Liver (tissue), 9 donors: ENCODE data around the gene NDUFB2. TPM values are rescaled to one million over a fixed set of nuclear protein-coding genes. Genes with fewer than 3 reads are reported as not detected.

Experiments used
- DNase-seq: peaks from one replicate; pipeline ENCODE4 v3.0.0-alpha.2; 2017; ENCODE audit warnings: low spot score
- H3K27ac ChIP-seq, 2 donors: one replicate each; pipeline ENCODE4 v1.7.0; 2013; ENCODE audit warnings: inconsistent platforms in 2 of 2, low read length in 2 of 2, control low read depth in 1 of 2, low read depth in 1 of 2, mild to moderate bottlenecking in 1 of 2
- H3K27me3 ChIP-seq, 4 donors: one replicate each; pipeline versions ENCODE4 v1.6.1 to v1.7.0; 2013; ENCODE audit warnings: low read length in 3 of 4, inconsistent platforms in 1 of 4, mild to moderate bottlenecking in 1 of 4, moderate library complexity in 1 of 4; ENCODE audit not compliant: control insufficient read depth in 4 of 4, insufficient read depth in 4 of 4
- H3K36me3 ChIP-seq, 4 donors: one replicate each; pipeline versions ENCODE4 v1.6.1 to v1.7.0; 2013; ENCODE audit warnings: low read length in 3 of 4, mild to moderate bottlenecking in 3 of 4, low read depth in 1 of 4, moderate library complexity in 1 of 4; ENCODE audit not compliant: control insufficient read depth in 4 of 4, insufficient read depth in 3 of 4
- H3K4me1 ChIP-seq, 4 donors: one replicate each; pipeline versions ENCODE4 v1.6.1 to v1.7.0; 2013; ENCODE audit warnings: low read length in 3 of 4, mild to moderate bottlenecking in 3 of 4, moderate library complexity in 1 of 4; ENCODE audit not compliant: control insufficient read depth in 4 of 4, insufficient read depth in 4 of 4
- H3K4me3 ChIP-seq, 3 donors: one replicate each; pipeline versions ENCODE4 v1.6.1 to v1.7.0; 2013; ENCODE audit warnings: low read length in 3 of 3, control low read depth in 1 of 3, low read depth in 1 of 3, mild to moderate bottlenecking in 1 of 3
- H3K9ac ChIP-seq, 2 donors: one replicate each; pipeline ENCODE4 v1.7.0; 2013; ENCODE audit warnings: low read length in 2 of 2, mild to moderate bottlenecking in 2 of 2, moderate library complexity in 2 of 2, control low read depth in 1 of 2, low read depth in 1 of 2
- H3K9me3 ChIP-seq, 4 donors: one replicate each; pipeline versions ENCODE4 v1.6.1 to v1.7.0; 2013; ENCODE audit warnings: low read length in 3 of 4; ENCODE audit not compliant: control insufficient read depth in 4 of 4
- ATF3 ChIP-seq: IDR thresholded peaks from 2 replicates; pipeline ENCODE4 v1.6.1; 2016; ENCODE audit warnings: antibody characterized with exemption
- CTCF ChIP-seq: fragments of 150-350 bp; IDR thresholded peaks from 2 replicates; pipeline ENCODE4 v1.5.1; 2017; ENCODE audit warnings: improper control_type of control experiment, low read depth, low read length; ENCODE audit not compliant: missing input control
- FOXA1 ChIP-seq: IDR thresholded peaks from 2 replicates; pipeline ENCODE4 v1.6.1; 2016; ENCODE audit warnings: antibody characterized with exemption
- FOXA2 ChIP-seq: IDR thresholded peaks from 2 replicates; pipeline ENCODE4 v1.6.1; 2016; ENCODE audit warnings: antibody characterized with exemption
- GABPA ChIP-seq, 2 donors: IDR thresholded peaks in 1 of 2; conservative IDR thresholded peaks in 1 of 2; 2 replicates each; pipeline ENCODE4 v1.6.1; 2016; ENCODE audit warnings: antibody characterized with exemption in 2 of 2, mild to moderate bottlenecking in 1 of 2, moderate library complexity in 1 of 2
- HNF4A ChIP-seq, 2 donors: conservative IDR thresholded peaks; 2 replicates each; pipeline ENCODE4 v1.6.1; 2016; ENCODE audit warnings: antibody characterized with exemption in 2 of 2, mild to moderate bottlenecking in 2 of 2
- HNF4G ChIP-seq: IDR thresholded peaks from 2 replicates; pipeline ENCODE4 v1.6.1; 2016; ENCODE audit warnings: antibody characterized with exemption
- JUND ChIP-seq, 2 donors: IDR thresholded peaks; 2 replicates each; pipeline ENCODE4 v1.6.1; 2016; ENCODE audit warnings: antibody characterized with exemption in 2 of 2
- RAD21 ChIP-seq, 2 donors: IDR thresholded peaks; 2 replicates each; pipeline ENCODE4 v1.6.1; 2016; ENCODE audit warnings: antibody characterized with exemption in 2 of 2, mild to moderate bottlenecking in 2 of 2
- REST ChIP-seq: IDR thresholded peaks from 2 replicates; pipeline ENCODE4 v1.6.1; 2016; ENCODE audit warnings: antibody characterized with exemption, mild to moderate bottlenecking
- RXRA ChIP-seq, 2 donors: IDR thresholded peaks; 2 replicates each; pipeline ENCODE4 v1.6.1; 2017 to 2018; ENCODE audit warnings: antibody characterized with exemption in 2 of 2, mild to moderate bottlenecking in 1 of 2
- SP1 ChIP-seq: IDR thresholded peaks from 2 replicates; pipeline ENCODE4 v1.6.1; 2018; ENCODE audit warnings: antibody characterized with exemption, mild to moderate bottlenecking
- YY1 ChIP-seq: IDR thresholded peaks from 2 replicates; pipeline ENCODE4 v1.6.1; 2016; ENCODE audit warnings: antibody characterized with exemption, mild to moderate bottlenecking
- WGBS: extraction: QIAGEN DNeasy Blood & Tissue Kit; methylation state at CpG from one replicate; pipeline ENCODE4 v1.1.7; 2013; 5-methylcytosine and 5-hydroxymethylcytosine counted together
- polyA plus RNA-seq, 2 donors: library from polyadenylated mRNA; stranded (reverse) in 1 of 2; unstranded in 1 of 2; fragments of 200-250 nt in 1 of 2; fragments of >200 nt in 1 of 2; fragmentation: Nextera tagmentation in 1 of 2; extraction: Ambion mirVana in 1 of 2; gene quantifications; one replicate each; pipeline versions ENCODE4 v1.2.1 to v1.2.3, GENCODE V29; 2013 to 2015
- total RNA-seq, 2 donors: library from RNA; depleted of rRNA; stranded (reverse); fragments of >200 nt; gene quantifications; one replicate each; pipeline ENCODE4 v1.2.3, GENCODE V29; 2014
- TF ChIP-seq, protein P1 (sequence below): IDR thresholded peaks from 2 replicates; pipeline ENCODE4 v1.6.1; 2016; ENCODE audit warnings: antibody characterized with exemption
- donor health status: healthy.
- donor health status: healthy.
- donor health status: healthy.
- donor health status: healthy.
- donor health status: healthy.

The NDUFB2 gene
- total and polyA plus RNA-seq, 4 donors = 60.4 to 435 (median 150) TPM

GRCh38 chr7:140752533-140752932 lies 56.0 kb downstream of the NDUFB2 start:
- peaks cover 0 to 4% (median 0%) of the 10 kb centered on the region in 4 donors for H3K4me1 ChIP-seq
- no peaks in the 10 kb centered on the region for H3K9me3 ChIP-seq
- TF ChIP-seq RAD21 (IDR thresholded peaks at IDR 0.05) (no peak), REST (no peak), HNF4G (no peak), YY1 (no peak), FOXA2 (no peak), HNF4A (conservative IDR thresholded peaks at IDR 0.05) (no peak), RXRA (IDR thresholded peaks at IDR 0.05) (no peak), SP1 (no peak), ATF3 (no peak)
- TF ChIP-seq, protein P1, sequence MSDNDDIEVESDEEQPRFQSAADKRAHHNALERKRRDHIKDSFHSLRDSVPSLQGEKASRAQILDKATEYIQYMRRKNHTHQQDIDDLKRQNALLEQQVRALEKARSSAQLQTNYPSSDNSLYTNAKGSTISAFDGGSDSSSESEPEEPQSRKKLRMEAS = no peak
- no peak overlapping the region for H3K27ac ChIP-seq
- WGBS = 94% methylated on average over 1 of the region's 1 CpG
- no peak overlapping the region for H3K9ac ChIP-seq
- no peak for DNase-seq
- no peaks in the 10 kb centered on the region for H3K27me3 ChIP-seq
- no peak overlapping the region for H3K4me3 ChIP-seq
- H3K36me3 ChIP-seq = peaks cover 0 to 11% (median 7%) of the 10 kb centered on the region in 4 donors

- WGBS = 85% methylated on average over 3 of the region's 3 CpGs
- no peak overlapping the region for H3K27ac ChIP-seq
- no peak for DNase-seq
- H3K36me3 ChIP-seq = peaks cover 0 to 9% (median 6%) of the 10 kb centered on the region in 4 donors
- no peaks in the 10 kb centered on the region for H3K9me3 ChIP-seq
- no peaks in the 10 kb centered on the region for H3K27me3 ChIP-seq
- H3K4me1 ChIP-seq = peaks cover 0 to 4% (median 0%) of the 10 kb centered on the region in 4 donors
- TF ChIP-seq RAD21 (IDR thresholded peaks at IDR 0.05) (no peak), HNF4A (conservative IDR thresholded peaks at IDR 0.05) (no peak), CTCF (no peak), JUND (IDR thresholded peaks at IDR 0.05) (no peak), SP1 (no peak), FOXA2 (no peak), ATF3 (no peak), HNF4G (no peak), FOXA1 (no peak), RXRA (IDR thresholded peaks at IDR 0.05) (no peak), GABPA (IDR thresholded peaks at IDR 0.05 in 1 of 2, conservative IDR thresholded peaks at IDR 0.05 in 1 of 2) (no peak)
- H3K9ac ChIP-seq = no peak overlapping the region
- H3K4me3 ChIP-seq = no peak overlapping the region
These were observed 58.0 kb downstream of the NDUFB2 start for GRCh38 chr7:140754506-140754905.

Other genes with a start within 250 kb of the NDUFB2 start
- gene MKRN1, start 217.2 kb upstream of the NDUFB2 start, total RNA-seq = 100 to 1,000 TPM in 1 of 2 donors, 10 to 100 TPM in 1; 38.8 to 103 TPM
- 10 to 100 TPM; 18.7 to 19.6 TPM for gene MKRN1, start 217.2 kb upstream of the NDUFB2 start, polyA plus RNA-seq
- 1 to 10 TPM; 3.0 to 7.4 TPM for gene DENND2A, start 55.9 kb upstream of the NDUFB2 start, total RNA-seq
- 1 to 10 TPM; 1.2 to 1.6 TPM for gene DENND2A, start 55.9 kb upstream of the NDUFB2 start, polyA plus RNA-seq
- 10 to 100 TPM; 12.6 to 15.4 TPM for gene ADCK2, start 23.8 kb upstream of the NDUFB2 start, total RNA-seq
- gene ADCK2, start 23.8 kb upstream of the NDUFB2 start, polyA plus RNA-seq = 1 to 10 TPM; 3.2 to 9.6 TPM
- gene BRAF, start 228.2 kb downstream of the NDUFB2 start, total RNA-seq = 10 to 100 TPM; 19.9 to 21.9 TPM
- gene BRAF, start 228.2 kb downstream of the NDUFB2 start, polyA plus RNA-seq = 1 to 10 TPM; 2.6 to 8.0 TPM